HTR-8/SVneo (cell line): ENCODE measurements around the gene JAKMIP1.

ENCODE experiments used
- DNase-seq: peaks from one replicate; pipeline ENCODE4 v3.0.0; 2011; ENCODE audit warnings: low spot score, mixed read lengths; ENCODE audit not compliant: insufficient read length
- FAIRE-seq: peaks from 2 replicates; lab custom pipeline; 2011; peaks lifted over from hg19 to GRCh38; lab: Jason Lieb, UNC

JAKMIP1 gene

DNA sequence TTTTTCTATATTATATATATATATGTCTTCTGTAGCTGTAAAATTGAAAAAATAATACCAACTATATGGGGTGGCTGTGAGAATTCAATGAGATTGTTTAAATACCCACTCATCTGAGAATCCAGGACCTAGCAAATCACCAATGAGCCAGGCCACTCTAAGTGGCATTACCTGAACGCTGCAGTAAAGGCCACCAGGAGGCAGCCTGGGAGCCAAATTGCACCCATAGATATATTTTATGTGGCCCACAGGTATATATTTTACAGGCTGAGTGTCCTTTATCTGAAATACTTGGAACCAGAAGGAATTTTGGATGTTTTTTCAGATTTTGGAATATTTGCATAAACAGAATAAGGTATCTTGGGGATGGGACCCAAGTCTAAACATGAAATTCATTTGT, 124.0 kb downstream of the JAKMIP1 start:
- DNase-seq (no peak), FAIRE-seq (no peak)

DNA sequence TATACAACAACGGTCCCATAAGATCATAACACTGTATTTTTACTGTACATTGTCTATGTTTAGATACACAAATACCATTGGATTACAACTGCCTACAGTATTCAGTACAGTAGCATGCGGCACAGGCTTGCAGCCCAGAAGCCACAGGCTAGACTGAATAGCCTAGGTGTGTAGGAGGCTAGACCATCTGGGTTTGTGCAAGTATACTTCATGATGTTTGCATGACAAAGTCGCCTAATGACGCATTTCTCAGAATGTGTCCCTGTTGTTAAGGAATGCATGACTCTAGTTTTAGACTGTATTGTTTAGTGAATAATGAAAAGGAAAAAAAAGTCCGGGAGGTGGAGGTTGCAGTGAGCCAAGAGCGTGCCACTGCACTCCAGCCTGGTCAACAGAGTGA, 125.6 kb downstream of the JAKMIP1 start:
- FAIRE-seq (no peak), DNase-seq (no peak)

DNA sequence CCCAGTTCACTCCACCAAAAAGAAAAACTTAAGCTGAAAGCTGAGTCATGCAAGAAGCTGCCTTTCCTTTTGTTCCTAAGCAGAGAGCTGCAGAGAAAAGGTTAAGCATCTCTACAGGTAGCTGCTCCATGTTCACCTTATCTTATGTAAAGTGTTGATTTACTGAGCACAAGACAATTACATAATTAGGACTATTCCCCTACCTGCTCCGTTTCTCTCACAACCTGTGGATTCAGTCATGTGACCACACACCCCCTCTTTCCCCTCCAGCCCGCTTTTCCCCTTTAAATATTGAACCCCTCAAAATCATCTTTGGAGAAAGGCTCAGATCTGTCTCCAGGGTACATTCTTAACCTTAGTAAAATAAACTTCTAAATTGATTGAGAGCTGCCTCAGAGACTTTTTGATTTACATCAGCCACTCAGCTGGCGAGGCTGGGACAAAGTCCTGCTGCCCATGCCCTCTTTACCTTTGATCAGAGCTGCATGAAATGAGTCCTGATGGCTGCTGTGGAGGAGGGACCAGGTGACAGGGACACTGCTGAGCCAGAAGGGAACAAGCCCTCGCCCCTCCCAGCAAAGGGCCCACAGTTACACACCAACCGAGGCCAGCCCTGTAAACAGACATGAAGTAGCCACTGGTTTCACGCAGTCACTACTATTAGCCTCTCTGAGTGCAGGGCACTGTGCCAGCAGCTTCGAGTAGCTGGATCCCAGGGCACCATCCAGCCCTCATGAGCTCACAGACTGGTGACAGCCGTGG, 128.2 kb downstream of the JAKMIP1 start:
- FAIRE-seq (no peak), DNase-seq (no peak)

DNA sequence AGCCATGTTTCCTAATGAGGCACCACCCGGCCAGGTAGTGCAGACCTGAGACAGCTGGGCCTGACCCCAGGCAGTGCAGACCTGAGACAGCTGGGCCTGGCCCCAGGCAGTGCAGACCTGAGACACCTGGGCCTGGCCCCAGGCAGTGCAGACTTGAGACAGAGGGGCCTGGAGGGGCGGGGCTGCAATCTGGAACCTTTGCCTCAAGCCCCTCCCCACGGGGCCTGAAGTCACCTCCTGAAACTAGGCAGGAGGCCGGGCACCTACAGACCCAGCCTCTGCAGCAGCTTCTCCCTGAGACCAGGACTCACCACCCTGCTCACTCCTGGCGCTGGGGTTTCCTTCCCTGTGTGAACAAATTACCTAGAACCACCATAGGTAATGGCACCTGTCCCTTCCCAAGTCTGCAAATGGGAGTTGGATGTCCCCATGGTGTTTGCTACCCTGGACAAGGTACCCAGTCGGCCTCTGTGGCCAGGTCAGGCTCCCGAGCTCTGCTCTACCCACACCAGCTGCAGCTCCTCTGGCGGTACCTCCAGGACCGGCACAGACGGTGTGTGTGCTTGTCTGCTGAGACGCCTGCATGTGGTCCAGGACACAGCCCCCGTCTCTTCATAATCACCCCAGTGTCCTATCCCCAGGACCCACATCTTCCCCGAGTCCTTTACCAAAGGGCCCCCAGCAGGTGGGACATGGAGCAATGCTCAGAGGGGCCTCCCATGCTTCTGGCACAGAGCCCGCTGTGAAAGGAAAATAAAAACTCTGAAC, 129.0 kb downstream of the JAKMIP1 start:
- FAIRE-seq (no peak), DNase-seq (no peak)

DNA sequence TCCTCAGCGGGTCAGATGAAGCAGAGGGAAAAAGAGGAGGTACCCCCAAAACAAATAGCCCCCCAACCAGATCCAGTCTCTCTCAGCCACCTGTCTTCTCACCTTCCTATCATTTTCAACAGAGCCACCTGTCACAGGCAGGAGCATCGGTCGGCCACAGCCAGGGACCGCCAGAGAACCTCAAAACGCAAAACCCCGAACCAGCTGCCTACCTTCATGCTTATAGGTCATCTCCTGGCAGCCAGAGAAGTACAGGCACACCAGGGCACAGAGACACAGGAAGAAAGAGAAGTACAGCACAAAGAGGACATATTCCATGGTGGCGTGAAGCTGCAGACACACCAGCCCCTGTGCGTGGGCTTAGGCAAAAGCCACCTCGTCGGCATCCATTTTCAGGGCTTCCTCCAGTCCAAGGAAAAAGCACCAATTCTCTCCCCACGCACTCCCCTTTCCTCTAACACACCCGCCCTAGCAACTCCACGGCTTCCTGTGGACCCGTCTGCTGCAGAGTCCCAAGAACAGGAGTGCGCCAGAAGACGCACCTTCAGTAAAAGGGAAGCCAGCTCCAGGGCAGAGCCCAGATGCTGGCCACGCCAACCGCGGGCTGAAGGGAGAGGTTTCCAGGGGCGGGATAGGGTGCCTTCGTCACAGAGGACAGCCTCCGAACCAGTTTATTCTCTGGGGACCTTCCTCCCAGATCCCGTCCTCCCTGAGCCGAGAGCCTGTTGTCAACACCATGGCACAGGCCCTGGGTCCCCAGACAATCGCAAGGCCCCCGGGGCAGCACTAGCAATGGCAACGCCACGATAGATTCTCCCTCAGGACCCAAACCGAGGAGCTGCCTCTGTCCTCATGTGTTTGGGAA, 130.3 kb downstream of the JAKMIP1 start:
- no peak for FAIRE-seq
- no peak for DNase-seq

DNA sequence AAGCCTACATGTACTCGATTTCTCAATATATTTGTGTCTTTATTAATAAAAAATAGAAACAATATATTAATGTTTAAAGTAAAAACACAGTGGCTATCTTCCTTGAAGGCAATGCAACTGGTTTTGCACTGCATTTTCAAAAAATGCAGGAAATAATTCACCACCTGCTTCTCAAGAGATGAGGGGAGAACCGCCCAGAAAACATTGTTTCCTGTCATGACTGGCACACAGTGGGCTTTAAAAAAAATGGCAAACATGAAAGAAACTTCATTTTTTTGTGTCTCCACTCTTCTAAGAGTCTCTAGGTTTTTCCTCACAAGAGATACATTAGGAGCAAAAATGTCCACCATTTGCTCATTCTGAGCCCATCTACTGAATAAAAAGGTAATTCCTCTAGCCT, 131.4 kb downstream of the JAKMIP1 start:
- FAIRE-seq (no peak), DNase-seq (no peak)

DNA sequence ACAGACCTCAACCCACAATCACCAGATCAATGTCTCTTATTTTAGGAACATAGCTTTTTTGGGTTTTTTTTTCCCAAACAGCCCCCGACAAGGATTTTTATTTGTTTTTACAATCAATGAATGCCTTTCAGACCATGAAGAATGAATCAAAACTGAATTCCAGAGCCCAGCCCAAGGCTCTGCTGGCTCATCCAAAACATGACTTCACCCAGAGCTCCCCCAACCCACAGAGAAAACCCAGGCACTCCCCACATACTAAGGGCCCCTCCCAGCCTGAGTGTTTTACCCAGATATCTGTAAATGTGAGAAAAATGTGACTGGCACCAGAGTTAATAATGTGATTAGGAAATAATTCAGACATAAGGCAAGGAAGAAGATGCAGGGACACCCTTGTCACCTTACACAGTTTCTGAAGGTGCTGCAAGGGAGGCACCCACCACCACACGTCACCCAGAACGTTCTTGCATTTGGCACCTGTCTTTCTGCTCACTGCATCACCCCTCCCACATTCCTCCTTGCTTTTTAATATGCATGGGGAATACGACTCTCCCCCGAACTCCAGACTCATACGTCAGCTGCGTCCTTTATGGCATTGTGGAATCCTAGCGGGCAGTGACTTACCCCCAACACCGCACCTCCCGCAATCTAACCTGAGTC, 134.3 kb downstream of the JAKMIP1 start:
- DNase-seq: no peak
- FAIRE-seq: no peak

DNA sequence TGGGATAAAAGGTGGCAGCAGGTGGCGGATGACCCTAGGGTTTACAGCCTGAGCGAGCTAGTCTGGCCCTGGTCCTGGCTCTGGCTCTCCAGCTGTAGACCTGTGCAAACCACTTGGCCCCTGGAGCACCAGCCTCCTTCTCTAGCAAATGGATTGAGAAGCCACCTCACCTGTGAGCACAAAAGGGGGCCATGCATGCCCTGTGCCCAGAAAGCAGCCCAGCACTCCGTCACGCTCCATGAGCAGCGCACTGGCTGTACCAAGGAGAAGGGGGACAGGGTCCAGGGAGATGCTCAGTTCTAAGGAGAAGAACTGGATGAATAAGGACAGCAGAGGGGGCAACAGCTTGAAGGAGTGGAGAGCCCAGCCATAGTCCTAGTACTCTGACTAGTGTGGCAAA, 135.2 kb downstream of the JAKMIP1 start:
- FAIRE-seq (no peak), DNase-seq (no peak)

DNA sequence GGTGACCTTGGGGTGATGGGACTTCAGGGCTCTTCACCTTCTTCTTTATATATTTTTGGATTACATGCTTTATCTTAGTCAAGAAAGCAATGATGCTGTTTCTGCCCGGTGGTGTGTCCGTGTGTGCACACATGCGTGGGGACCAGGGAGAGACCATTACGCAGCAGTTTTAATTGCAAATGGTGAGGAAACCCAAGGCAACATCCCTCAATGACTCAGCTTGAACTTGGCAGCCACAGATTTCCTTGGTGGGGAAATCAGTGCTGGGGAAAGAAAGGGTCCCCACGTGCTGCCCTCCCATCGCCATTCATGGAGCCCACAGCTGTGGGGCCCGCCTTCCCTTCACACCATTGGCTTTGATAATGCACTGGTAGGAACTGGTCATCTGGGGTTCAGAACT, 136.0 kb downstream of the JAKMIP1 start:
- FAIRE-seq (no peak), DNase-seq (no peak)

DNA sequence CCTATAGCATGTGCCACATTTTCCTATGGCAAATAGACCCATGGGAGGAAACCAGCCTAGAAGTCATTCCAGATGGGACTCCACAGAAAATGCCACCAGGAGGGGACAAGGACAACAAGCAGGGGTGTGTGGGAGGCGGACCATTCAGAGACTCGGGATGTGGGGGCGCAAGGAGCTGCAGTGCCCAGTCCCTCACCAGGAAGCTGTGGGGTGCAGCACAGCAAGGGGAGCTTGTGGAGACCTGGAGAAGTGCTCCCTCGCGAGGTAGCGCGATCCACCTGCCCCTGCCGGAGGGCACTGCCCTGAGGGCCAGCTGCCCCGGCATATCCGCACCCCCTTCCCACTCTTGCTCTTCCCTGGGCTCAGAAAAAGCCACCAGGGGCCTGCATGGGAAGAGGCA, 136.7 kb downstream of the JAKMIP1 start:
- FAIRE-seq (no peak), DNase-seq (no peak)

DNA sequence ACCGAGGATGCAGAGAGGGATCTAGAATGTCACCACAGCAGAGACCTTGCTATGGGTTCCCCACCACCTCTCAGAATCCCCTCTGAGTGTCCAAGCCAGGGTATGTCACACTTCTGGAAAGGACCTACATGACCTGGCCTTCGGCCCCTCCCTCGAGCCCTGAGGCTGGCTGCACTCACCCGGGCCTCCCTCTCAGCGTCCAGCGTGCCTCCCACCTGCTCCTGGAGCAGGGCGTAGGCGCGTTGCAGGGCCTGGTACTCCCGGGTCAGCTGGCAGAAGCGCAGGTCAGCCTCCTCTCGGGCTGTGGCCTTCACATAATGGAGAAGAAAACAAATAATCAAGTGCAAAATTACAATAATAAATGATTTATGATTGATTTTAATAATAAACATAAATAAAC, 138.2 kb downstream of the JAKMIP1 start:
- DNase-seq: no peak
- no peak for FAIRE-seq

DNA sequence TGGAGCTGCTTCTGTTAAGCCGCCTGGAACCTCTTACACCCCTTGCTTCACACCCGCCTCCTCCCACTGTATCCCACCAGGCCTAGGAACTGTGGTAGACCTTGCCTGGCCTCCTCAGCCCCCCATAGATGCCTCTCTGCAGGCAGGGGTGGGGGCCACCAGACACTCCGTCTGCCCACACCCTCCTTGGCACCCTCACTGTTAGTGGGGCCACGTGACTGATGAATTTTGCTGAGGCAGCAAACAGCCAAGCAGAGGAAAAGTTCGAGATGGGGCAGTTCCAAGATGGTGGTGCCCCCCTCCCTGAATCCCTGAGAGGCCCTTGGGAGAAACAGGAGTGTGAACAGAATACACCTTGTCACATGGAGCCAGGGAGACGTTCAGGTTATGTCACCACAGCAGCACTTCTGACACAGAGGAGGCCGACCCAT, 141.0 kb downstream of the JAKMIP1 start:
- DNase-seq: no peak
- FAIRE-seq: no peak

DNA sequence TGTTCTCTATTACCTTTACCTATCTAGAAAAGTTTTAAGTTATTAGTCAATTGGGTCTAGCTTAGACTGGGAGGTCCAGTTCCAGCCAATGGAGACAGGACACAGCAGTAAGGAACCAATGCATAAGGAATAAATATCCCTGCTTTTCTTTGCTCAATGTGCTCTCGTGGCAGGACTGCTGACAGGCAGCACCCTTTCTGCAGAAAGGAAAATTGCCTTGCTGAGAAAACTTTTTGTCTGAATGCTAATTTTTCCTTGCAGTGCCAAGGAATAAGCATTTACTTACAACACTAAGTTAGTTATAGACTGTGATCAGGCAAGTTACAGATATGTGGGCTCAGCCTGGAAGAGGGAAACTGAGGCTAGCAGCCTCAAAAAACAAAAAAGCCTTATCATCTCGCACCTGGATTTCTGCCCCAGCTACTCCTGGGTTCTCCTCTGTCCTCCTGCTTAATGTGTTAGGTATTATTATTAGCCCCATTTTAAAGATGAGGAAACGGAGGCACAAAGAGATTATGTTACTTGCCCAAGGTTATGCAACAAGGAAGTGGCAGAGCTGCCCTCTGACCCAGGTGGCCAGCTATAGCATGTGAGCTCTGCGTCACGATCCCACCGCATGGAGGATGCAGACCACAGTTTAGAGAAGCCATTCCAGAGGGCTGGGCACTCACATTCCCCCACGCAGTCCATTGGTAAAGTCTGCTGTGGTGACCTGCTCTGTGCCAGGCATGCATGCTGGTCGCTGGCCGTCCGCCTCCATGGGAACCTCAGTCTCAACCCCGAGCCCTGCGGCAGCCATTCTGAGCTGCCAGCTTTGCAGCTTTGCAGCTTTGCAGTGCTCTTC, 141.6 kb downstream of the JAKMIP1 start:
- no peak for DNase-seq
- no peak for FAIRE-seq

DNA sequence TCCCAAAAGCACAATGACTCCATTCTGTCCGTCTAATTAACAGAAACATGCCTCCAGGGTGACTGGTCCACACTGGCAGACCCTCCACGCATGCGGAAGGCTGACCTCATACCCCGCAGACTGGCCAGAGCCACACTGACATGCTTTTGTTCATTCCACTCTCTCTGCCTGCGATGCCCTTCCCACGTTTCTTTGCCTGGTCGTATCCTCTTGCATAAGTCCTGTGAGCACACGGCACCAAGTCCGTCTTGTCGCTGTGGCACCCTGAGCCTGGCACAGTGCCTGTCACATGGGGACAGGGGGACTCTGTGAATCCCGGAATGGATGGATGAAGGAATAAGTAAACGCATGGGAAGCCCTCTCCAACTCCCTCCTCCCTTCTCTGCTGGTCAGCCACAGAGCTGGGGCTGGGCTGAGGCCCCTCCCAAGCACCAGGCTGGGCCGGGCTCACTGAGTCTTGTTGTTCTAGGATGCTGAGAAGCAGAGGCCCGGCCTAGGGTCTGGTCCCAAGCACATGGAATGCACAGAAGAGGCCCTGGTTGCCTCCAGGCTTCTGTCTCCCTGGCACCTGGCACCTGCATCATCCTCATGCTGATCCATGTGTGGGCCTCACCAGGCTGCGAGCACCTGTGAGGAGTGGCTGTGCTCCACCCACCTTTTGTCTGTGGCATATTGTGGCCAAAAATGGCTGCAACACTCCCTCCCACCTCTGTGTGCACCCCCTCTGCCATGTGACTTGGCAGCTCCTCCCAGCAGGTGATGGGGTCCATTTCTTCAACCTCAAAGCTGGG, 143.2 kb downstream of the JAKMIP1 start:
- DNase-seq (no peak), FAIRE-seq (no peak)

DNA sequence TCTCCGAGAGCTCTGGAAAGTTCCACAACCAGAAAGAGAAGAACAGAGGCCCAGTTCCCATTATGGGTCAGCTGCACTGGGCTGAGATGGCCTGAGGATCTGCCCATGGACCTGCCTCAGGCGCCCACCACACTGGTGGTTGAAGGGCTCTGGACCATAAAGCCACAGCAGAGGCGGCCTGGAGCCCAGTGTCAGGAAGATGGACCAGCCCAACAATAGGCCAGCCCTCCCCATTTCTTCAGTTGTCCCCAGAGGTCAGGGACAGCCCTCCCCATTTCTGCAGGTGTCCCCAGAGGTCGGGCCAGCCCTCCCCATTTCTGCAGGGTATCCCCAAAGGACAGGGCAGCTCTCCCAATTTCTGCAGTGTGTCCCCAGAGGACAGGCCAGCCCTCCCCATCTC, 144.9 kb downstream of the JAKMIP1 start:
- FAIRE-seq: no peak

DNA sequence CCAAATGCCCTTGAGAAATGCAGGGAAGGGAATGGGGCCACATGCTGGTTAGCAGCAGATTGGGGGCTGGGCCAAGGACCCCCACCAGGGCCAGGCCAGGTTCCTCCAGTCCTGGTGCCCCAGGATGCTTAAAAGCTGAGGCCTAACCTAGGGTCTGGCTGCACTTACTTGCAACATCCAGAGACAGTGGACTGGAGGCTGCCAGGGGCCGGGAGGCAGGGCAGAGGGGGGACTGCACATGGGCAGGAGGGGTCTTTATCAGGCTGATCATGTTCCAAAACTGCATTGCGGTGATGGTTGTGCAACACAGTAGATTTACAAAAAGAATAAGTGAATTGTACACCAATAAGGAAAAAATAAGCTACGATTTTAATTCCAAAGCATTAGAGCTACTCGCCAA, 145.3 kb downstream of the JAKMIP1 start:
- DNase-seq (no peak), FAIRE-seq (no peak)

More for the DNA sequence above, 144.9 kb downstream of the JAKMIP1 start:
- no peak for DNase-seq

DNA sequence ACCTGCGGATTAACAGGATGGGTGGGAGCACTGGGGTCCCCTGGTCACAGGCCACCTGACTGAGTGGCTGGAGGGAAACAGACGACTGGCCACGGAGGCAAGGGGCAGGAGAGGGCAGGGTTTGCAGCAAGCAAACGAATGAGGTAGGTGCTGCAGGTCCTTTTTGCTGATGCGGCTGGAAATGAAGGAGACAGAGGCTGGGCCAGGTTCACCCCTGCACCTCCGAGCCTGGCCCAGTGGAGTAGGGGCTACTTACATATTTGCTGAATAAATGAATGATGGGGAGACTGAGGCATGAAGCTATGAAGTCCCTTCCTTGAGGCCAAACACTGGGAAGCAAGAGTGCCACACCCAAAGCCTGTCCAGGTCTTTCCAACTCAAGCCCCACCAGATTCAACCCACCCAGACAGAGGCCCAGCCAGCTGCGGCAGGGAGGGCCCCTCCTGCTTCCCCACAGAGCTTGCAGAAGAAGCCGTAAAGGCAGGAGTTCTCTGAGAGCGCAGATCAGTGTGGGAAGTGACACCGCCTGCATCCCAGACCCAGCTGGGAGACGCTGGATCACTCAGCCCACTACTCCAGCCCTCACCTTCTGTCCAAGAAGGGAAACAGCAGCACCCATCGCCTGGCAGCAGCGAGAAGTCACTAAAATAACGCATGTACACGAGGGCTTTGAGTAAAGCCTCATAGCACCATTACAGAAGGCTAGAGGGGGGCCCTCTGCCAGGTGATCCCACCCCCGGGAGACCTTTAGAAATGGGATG, 146.0 kb downstream of the JAKMIP1 start:
- DNase-seq (no peak), FAIRE-seq (no peak)

DNA sequence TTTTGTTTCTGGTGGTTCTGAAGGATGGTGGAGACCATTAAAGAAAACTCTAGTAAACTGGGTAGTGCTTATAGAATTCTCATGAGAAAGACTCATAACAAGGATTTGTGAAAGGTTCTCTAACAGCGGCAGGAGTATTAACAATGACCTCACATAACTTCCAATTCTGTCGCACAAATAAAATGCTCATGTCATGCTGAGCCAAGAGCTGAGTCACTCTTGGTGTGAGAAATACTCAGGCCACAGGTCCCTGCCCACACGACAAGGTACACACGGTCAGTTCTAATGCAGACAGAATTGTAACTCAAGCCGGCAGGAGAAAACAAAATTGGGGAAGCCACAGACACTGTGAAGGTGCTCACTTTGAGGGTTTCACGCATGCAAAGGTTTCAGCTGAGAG, 147.7 kb downstream of the JAKMIP1 start:
- FAIRE-seq (no peak), DNase-seq (no peak)
